Stimulated activated CD4-positive, alpha-beta T cell treated with anti-CD3 and anti-CD28 coated beads, TNF-alpha, amount 100 ng/mL, for 4 hours (primary cell): ENCODE measurements around the gene HNRNPH1.

ENCODE experiments used
- DNase-seq, 3 experiments: peaks; one replicate each; pipeline ENCODE4 v3.0.0-alpha.2; 2020; ENCODE audit warnings: low read depth in 3 of 3

Gene HNRNPH1

GRCh38 chr5:179621551-179622214, 1.8 kb downstream of the HNRNPH1 start:
- DNase-seq = no peak

DNA sequence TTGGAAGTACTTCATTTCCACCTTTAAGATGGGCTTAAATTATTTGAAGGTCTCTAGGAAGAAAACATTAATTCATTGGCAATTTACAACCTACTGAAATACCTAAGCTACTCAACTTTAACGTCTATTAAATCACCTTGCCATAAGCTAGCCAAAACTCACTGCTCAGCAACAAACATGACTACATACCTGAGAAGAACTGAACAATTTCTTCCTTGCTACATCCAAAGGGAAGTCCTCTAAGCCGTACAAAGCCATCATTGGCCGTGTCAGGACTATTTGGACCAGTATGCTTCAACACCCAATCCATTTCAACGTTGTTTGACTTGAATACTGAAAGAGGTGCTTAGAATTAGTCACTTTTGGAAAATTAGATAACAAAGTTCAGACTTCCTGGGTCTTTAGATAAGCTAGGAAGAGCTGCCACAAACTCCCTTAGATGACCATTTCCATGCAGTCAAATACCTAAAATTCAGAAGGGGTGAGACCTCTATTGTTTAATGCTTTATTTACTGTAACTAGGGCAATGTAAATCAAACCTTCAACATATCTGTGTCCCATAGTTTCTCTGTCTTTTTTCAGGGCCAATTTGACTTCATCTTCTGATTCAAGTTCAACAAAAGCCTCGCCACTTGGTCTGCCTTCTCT, 2.6 kb downstream of the HNRNPH1 start:
- DNase-seq = no peak

DNA sequence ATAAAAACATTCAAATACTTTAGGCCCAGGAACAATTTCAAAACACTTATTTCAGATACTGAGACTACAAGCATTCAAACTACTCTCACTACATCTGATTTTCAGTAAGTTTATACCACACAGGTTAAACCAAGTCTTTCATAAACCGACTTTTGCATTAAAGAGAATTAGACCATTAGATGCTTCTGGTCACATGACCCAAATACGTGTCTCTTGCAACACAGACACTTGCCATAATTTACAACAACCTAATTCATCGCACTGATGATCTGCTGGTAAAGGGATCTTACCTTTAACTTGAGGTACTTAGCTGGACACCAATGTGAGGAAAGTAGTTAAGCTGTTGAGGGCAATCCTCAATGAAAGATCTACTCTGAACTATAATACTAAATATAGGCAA, 3.2 kb downstream of the HNRNPH1 start:
- DNase-seq = no peak

- DNase-seq = no peak
Observed at GRCh38 chr5:179619776-179620175, 3.7 kb downstream of the HNRNPH1 start.

- DNase-seq = no peak
Observed at GRCh38 chr5:179618923-179619554, 4.4 kb downstream of the HNRNPH1 start.

GRCh38 chr5:179617930-179618329, 5.5 kb downstream of the HNRNPH1 start:
- no peak for DNase-seq

- no peak for DNase-seq
Observed at GRCh38 chr5:179616002-179616594, 7.4 kb downstream of the HNRNPH1 start.

DNA sequence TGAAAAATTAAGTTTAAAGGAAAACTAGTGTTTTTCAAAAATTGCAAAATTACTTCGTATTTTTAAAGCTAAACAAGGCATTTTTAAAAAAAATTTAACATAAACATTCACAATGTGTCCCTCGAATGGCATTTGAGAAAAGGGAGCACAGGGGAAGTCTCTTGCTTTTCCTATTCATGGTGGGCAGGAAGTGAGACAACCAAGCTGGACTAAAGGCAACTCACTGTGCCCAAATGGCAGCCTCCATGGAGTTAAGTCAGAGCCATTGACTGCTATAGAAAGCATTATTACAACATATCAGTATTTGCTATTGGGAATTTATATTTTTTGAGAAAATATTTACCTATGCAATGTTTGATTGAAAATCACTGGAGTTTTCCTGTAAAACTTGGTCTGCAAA, 8.3 kb downstream of the HNRNPH1 start:
- no peak for DNase-seq

DNA sequence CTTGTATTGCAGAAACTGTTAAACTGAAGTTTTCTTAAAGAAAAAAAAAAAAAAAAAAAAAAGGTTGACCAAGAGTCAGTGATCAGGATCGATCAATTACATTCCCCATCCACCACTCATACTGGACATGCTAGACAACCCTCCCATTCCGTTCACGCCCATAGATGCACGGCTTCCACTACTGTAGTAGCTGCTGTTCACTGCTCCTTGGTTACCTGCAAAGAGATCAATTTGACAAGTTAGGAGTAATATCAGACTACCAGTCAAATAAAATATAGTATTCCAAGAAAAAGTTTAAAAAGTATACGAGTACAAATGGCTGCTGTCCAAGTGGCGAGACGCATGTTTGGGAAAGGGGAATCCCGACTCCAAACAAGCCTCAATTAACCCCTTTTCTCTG, 8.7 kb downstream of the HNRNPH1 start:
- no peak for DNase-seq

DNA sequence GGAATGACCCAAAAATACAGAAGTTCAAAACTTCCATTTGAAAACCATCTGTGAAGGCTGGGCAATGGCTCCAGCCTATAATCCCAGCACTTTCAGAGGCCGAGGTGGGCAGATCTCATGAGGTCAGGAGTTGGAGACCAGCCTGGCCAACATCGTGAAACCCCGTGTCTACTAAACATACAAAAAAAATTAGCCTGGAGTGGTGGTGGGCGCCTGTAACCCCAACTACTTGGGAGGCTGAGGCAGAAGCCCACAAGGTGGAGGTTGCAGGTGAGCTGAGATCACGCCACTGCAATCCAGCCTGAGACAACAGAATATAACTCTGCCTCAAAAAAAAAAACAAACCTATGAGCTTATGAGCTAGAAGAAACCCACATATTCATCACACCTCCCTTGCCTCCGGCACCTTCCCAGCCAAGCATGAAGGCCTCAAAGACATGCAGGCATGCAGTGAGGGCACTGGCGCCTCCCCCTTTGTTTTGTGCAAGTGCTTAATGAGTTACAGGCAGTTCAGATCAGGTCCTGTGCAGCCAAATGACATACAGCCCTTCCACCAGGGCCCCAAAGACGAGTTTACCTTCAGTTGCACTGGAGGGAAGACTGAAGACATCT, 9.9 kb downstream of the HNRNPH1 start:
- no peak for DNase-seq

DNA sequence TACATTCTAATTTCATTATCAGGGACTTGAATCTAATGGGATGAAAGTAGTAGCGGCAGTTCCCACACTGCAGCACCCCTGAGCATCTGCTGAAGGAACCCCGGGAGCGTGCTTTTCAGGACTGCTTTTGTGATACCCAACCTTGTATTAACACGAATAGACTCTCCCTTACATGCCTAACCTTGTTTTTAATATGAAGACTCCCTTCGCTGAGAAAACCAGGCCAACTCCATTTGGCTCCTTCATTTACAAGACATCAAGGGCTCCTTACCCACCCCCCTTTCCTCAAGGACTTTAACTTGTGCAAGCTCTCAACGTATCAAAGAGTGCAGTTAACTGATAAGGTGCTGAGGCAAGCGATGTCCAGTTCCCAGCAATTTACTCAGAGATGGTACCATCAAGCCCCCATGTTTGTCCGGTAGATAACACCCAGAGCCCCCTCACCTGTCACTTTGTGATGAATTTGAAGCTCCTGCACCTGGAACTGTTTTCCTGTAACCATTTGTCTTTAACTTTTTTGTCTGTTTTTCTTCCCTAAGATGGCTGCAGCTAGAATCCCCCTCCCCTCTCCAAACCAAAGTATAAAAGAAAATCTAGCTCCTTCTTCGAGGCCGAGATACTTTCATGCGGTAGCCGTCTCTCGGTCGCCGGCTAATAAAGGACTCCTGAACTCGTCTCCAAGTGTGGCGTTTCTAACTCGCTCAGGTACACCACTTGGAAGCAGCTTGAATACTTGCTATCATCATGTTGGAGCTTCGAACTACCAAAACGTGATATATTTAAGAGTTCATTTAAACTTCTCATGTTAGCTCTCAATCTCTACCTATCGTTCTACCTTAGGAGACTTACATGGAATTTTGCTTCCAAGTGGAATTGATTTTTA, 10.7 kb downstream of the HNRNPH1 start:
- no peak for DNase-seq

- no peak for DNase-seq
Observed at GRCh38 chr5:179610903-179611265, 12.6 kb downstream of the HNRNPH1 start.

DNA sequence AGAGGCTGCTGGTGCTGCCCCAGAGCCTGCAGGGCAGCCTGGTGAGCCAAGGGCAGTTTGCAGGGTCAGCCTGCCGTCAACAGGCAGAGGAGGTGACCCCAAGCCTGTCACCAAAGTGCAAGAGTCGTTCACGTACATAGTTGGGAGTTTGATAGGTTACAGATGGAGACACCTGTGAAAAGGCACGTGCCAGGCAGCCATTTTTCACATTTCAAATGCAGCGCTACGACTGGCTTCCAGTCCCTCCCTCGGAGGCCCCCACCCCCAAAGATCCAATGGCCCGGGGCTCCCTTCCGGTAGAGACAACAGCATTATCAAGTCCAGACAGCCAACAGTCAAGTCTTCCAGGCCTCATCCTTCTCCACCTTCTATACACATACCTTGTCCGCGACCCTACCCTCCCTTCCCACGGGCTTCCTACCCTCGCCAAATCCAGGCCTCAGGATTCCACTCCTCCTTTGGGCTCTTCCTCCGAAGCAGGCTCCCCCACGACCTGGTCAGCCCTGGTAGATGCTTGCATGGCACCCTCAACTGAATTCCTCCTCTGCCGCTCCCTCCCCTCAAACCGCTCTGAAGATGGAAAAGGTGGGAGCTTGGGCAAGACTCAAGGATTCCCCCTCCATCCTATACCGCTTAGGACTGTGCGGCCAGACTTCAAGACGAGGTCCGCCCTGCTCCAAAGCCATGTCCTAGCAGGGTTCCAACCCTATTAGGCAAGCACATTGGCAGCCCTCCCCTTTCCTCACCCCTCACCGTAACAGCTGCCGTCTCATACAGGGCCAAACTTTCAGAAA, 13.2 kb downstream of the HNRNPH1 start:
- DNase-seq = no peak

- DNase-seq = no peak
Observed at GRCh38 chr5:179609834-179610108, 13.7 kb downstream of the HNRNPH1 start.

GRCh38 chr5:179608131-179608581, 15.3 kb downstream of the HNRNPH1 start:
- DNase-seq = no peak

GRCh38 chr5:179607160-179607931, 16.1 kb downstream of the HNRNPH1 start:
- DNase-seq = no peak

- no peak for DNase-seq
Observed at GRCh38 chr5:179606910-179607159, 16.6 kb downstream of the HNRNPH1 start.

DNA sequence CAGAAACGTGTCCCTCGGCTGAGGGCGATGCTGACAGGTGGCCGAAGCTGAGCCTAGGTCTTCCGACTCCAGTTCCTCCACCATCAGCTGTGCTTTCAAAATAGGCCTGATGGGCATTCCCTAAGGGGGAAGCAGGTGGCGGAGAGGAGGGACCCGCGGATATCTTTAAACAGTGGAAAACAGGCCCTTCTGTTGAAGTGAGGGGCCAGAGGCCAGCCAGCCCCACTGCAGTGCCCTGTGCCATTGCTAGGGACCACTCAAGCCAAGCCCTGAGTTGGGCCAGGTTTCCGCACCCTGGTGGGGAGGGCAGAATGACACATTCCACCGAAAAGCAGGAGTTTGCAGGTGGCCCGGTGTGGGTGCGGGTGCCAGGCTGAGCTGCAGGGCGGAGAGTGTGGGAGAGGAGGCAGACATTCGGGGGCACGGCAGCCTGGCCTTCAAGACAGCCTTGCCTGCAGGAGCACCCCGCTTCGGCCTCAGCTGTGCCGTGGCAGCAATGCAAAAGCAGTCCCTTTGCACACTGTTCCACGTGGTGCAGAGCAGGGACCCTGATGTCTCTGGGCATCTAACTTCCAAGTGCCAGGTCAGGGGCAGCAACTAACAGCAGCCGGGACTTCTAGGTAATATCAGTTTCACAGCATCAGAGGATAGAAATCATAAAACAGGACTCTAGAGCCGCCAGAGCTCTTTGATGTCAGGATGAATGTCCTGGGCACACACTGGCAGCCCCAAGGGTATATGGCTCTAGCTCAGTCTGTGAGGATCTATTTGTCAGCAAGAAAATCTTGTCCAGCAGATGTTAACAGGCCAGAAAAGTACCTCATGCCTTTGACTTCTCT, 17.2 kb downstream of the HNRNPH1 start:
- no peak for DNase-seq

GRCh38 chr5:179605026-179605833, 18.2 kb downstream of the HNRNPH1 start:
- DNase-seq = no peak
